GM18868 (cell line): Measurements from ENCODE around the gene HRCT1.
"Not testable (repeated sequence)": the region's sequence is repeated elsewhere in the genome, so short reads cannot be mapped to it uniquely, and the experiment has no call there.

Experiments used
- ATAC-seq: cut with Tn5 transposase; IDR thresholded peaks from one replicate; pipeline ENCODE4 v1.9.1; 2021; ENCODE audit warnings: mild to moderate bottlenecking, moderate library complexity; ENCODE audit not compliant: unreplicated experiment

Gene HRCT1

GRCh38 chr9:35915681-35916294 is 9.8 kb downstream of the HRCT1 start:
- no peak for ATAC-seq

GRCh38 chr9:35917261-35917660 is 11.3 kb downstream of the HRCT1 start:
- ATAC-seq = no peak

DNA sequence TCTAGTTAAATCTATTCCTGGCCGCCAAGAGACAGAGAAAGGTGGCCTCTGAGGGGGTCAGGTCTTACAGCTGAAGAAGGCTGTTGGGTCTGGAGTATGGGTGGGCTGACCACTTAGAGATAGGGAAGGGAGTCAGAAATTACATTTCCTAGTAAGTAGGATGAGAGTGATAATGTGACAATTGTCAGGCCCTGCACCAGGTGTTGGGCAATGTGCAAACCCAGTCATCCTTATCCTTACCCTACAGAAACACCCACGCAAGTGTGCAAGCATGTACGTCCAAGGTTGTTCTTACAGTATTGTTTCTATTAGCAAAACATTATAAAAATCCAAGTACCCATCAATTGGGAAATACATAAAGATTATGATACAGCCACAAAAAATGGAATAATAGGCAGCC is 12.8 kb downstream of the HRCT1 start:
- no peak for ATAC-seq

- ATAC-seq = no peak
Measured at GRCh38 chr9:35919212-35920008, 13.4 kb downstream of the HRCT1 start.

GRCh38 chr9:35920051-35920620 is 14.1 kb downstream of the HRCT1 start:
- no peak for ATAC-seq

DNA sequence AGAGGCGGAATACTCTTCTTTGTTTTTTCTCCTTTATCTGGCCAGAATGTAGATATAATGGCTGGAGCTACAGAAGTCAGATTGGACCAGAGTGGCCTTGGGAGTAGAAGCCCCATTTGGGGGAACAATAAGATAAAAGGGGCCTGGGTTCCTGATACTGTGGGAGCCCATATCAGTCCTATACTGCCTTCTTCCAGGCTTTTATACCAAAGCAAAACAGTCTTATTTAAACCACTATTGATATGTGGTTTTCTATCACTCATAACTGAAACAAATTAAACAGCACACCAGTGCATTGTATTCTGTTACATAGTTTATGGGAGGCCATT is 17.6 kb downstream of the HRCT1 start:
- no peak for ATAC-seq

GRCh38 chr9:35923927-35924763 is 18.1 kb downstream of the HRCT1 start:
- no peak for ATAC-seq

GRCh38 chr9:35928591-35929452 is 22.8 kb downstream of the HRCT1 start:
- no peak for ATAC-seq

GRCh38 chr9:35929453-35929718 is 23.4 kb downstream of the HRCT1 start:
- no peak for ATAC-seq

DNA sequence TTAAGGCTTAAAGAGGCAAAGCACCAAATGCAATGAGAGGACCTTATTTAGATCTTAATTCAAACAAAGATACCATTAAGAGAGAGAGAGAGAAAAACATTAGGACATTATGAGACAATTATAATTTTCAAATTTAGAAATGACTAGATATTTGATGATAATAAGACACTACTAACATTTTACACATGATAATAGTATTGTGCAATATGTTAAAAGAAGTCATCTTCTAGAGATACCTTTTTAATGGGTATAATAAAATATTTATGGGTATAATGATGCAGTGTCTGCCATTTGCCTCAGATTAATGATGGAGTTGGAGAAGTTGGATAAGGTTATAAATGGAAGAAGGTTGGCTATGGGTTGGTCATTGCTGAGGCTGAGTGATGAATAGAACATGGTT is 24.5 kb downstream of the HRCT1 start:
- ATAC-seq = no peak

DNA sequence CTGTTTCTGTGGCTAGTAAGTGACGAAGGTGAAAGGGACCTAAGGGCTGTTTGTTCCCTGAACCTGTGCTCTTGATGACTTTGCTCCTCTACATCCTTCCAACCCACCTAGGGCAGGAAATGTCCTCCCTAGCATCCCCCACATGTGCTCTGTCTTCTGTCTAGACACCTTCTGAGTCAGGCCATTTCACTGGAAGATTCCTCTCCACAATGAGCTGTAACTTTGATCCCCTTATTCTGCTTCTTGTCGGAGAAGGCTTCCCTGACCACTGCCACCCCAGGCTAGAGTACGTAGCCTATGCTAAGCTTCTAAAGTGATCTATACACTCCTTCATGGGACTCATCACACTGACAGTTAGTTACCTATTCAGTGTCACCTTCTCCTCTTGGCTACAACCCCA is 25.0 kb downstream of the HRCT1 start:
- ATAC-seq = no peak

DNA sequence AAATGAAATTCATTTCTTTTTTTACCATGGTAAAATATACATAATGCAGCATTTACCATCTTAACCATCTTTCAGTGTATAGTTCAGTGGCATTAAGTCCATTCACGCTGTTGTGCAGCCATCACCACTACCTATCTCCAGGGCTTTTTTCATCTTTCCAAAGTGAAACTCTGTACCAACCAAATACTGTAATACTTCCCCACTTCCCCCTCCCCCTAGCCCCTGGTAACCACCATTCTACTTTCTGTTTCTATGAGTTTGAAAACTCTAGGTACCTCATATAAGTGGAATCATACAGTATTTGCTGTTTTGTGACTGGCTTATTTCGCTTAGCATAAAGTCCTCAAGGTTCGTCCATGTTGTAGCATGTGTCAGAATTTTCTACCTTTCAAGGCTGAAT is 26.7 kb downstream of the HRCT1 start:
- ATAC-seq = no peak

DNA sequence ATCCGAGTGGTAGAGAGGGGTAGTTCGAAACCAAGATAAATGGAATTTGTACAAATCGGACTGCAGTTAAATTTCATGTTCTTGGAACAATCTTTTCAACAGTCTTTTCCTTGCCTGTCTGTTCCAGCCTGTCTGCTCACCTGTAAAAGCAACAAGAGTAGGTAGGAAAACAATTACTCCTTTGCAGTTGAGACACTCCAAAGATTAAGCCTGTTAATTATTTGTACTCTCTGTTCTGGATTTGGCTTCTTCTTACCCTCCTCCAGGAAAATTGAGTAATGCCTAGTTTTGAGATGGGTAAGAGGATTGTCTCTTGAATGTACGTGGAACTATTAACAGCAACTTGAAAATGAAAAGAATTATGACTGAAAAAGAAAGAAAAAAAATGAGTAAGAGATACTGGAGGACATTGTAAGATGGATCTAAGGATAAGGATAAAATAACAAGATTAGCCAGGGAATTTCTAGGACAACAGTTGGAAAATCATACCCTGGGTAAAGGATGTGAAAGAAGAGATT is 27.6 kb downstream of the HRCT1 start:
- ATAC-seq = no peak

GRCh38 chr9:35934069-35934468 is 28.1 kb downstream of the HRCT1 start:
- ATAC-seq = not testable (repeated sequence)

DNA sequence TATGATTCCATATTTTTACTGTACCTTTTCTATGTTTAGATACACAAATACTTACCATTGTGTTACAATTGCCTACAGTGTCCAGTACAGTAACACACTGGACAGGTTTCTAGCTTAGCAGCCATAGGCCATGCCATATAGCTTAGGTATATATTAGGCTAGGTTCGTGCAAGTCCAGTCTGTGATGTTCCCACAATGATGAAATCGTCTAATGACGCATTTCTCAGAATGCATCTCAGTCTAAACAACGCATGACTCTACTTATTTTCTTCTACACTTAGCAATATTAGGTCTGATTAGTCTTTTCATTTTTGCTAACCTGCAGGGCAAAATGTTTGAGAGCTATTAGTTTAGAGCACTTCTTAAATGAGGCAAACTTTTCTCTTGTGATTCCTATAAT is 29.3 kb downstream of the HRCT1 start:
- no peak for ATAC-seq

- no peak for ATAC-seq
Measured at GRCh38 chr9:35935755-35936509, 29.9 kb downstream of the HRCT1 start.

DNA sequence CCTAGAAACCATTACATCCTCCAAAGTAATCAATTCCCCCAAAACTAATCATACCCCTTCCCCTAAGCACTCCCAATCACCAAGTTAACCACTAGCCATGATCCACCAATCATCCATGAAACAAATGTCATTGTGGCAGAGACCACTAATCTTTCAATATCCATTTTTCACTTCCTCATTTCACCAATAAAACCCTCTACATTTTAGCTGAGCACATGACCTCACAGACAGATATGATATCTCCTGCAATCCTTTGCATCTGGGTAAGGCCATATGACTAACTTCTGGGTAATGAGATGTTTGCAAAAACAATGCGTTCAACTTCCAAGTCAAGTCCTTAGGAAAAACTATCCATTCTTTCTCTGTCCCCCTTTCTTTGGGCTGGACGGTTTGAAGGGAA is 31.2 kb downstream of the HRCT1 start:
- ATAC-seq = no peak

GRCh38 chr9:35938474-35939356 is 32.7 kb downstream of the HRCT1 start:
- no peak for ATAC-seq

DNA sequence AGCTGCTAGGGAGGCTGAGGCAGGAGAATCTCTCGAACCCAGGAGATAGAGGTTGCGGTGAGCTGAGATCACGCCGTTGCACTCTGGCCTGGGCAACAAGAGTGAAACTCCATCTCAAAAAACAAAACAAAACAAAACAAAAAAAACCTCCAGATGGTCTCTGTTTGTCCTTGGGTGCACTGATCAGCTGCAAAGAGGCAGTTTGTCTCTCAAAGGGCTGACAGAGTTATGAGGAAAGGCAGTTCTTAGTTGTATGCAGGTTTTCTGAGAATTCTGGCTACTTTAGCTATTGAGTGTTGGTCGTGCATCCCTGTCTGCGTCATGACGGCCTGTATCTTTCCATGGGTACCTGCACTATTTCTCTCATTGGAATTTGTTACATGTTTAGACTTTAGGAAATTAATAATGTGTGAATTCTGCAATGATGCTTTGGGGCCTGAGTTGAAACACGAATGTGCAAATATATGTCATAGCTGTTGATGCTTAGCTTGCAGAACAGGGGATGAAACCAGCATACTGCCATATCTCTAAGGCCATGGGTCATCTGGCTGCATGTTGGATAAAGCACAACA is 33.8 kb downstream of the HRCT1 start:
- ATAC-seq = no peak
